NCI-H345 (cell line): ENCODE measurements around the gene LGSN.
"Not testable (repeated sequence)": the region's sequence is repeated elsewhere in the genome, so short reads cannot be mapped to it uniquely, and the experiment has no call there.

ENCODE experiments used
- DNase-seq: peaks from one replicate; lab custom pipeline; 2025; lab: John Stamatoyannopoulos, UW

The LGSN gene

GRCh38 chr6:63306420-63306819 lies 13.4 kb downstream of the LGSN start:
- no peak for DNase-seq

GRCh38 chr6:63305277-63305676 lies 14.5 kb downstream of the LGSN start:
- no peak for DNase-seq

GRCh38 chr6:63303476-63303875 lies 16.3 kb downstream of the LGSN start:
- DNase-seq = no peak

GRCh38 chr6:63299667-63300066 lies 20.1 kb downstream of the LGSN start:
- no peak for DNase-seq

- DNase-seq = no peak
Observed at GRCh38 chr6:63295553-63296194, 24.1 kb downstream of the LGSN start.

- DNase-seq = no peak
Observed at GRCh38 chr6:63290492-63291058, 29.2 kb downstream of the LGSN start.

- no peak for DNase-seq
Observed at GRCh38 chr6:63289269-63289872, 30.4 kb downstream of the LGSN start.

GRCh38 chr6:63280639-63281180 lies 39.1 kb downstream of the LGSN start:
- DNase-seq = no peak

- DNase-seq = no peak
Observed at GRCh38 chr6:63278916-63279315, 40.9 kb downstream of the LGSN start.

- DNase-seq = no peak
Observed at GRCh38 chr6:63275953-63276352, 43.8 kb downstream of the LGSN start.

- DNase-seq = not testable (repeated sequence)
Observed at GRCh38 chr6:63274795-63275430, 44.9 kb downstream of the LGSN start.

- DNase-seq = peak; percentile 27
Observed at GRCh38 chr6:63272397-63272796, 47.4 kb downstream of the LGSN start.

GRCh38 chr6:63269470-63269869 lies 50.3 kb downstream of the LGSN start:
- DNase-seq = no peak

- no peak for DNase-seq
Observed at GRCh38 chr6:63268574-63268973, 51.2 kb downstream of the LGSN start.

GRCh38 chr6:63267828-63268227 lies 52.0 kb downstream of the LGSN start:
- no peak for DNase-seq

GRCh38 chr6:63267046-63267445 lies 52.7 kb downstream of the LGSN start:
- DNase-seq = no peak

GRCh38 chr6:63263444-63263843 lies 56.3 kb downstream of the LGSN start:
- no peak for DNase-seq

GRCh38 chr6:63261820-63262219 lies 58.0 kb downstream of the LGSN start:
- DNase-seq = no peak

- no peak for DNase-seq
Observed at GRCh38 chr6:63259153-63259552, 60.6 kb downstream of the LGSN start.

GRCh38 chr6:63249875-63250482 lies 69.8 kb downstream of the LGSN start:
- no peak for DNase-seq

- no peak for DNase-seq
Observed at GRCh38 chr6:63246581-63246980, 73.2 kb downstream of the LGSN start.

GRCh38 chr6:63245909-63246308 lies 73.9 kb downstream of the LGSN start:
- DNase-seq = no peak

- DNase-seq = no peak
Observed at GRCh38 chr6:63245420-63245819, 74.4 kb downstream of the LGSN start.
